Measurements from ENCODE around the gene SDC1. TPM values are rescaled to one million over a fixed set of nuclear protein-coding genes. Genes with fewer than 3 reads are reported as not detected.

Gene SDC1
- total and polyA plus RNA-seq, 2 of the 8 experiments (the other 6 are each of a cell fraction or from before 2014, with no cell fraction given) = 45.3 to 73.3 TPM

DNA sequence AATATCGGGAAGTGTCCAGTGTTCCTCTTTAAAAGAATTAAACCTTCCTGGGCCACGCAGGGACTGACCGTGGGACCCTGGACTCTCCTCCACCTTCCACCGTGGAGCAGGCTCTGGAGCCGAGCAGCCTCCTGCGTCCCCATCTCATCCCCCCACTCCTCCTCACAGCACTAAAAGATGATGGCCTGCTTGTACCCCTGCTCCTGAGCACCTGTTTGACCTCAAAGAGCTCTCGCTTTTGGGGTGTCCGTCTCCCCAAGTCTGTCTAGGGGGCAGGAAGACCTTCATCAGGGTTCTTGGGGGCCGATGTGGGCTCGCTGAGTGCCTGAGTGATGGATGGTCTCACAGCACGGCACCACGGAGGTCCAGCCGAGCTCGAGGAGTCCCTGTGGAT lies 1.2 kb upstream of the SDC1 start:
- FAIRE-seq = no peak
- peak overlapping the region; percentile 98 for H2BK15ac ChIP-seq (ENCODE audit: low read length)
- TF ChIP-seq JUND (IDR thresholded peaks at IDR 0.05; ENCODE audit: low read length) (no peak), SP4 (IDR thresholded peaks at IDR 0.05; ENCODE audit: low read length) (no peak), KDM4A (IDR thresholded peaks at IDR 0.05; ENCODE audit: low read depth, low read length, severe bottlenecking) (no peak), GABPA (IDR thresholded peaks at IDR 0.05; ENCODE audit: borderline replicate concordance, insufficient read depth, low read length) (no peak), ZNF274 (IDR thresholded peaks at IDR 0.05; ENCODE audit: borderline replicate concordance, extremely low read depth, low read length) (no peak), TAF1 (IDR thresholded peaks at IDR 0.05; ENCODE audit: low read depth, low read length) (no peak), SIN3A (conservative IDR thresholded peaks at IDR 0.05 in 1 of 2, IDR thresholded peaks at IDR 0.05 in 1 of 2; ENCODE audit: low read depth in 1 of 2, low read length in 2 of 2) (no peak)
- TF ChIP-seq, protein P1, sequence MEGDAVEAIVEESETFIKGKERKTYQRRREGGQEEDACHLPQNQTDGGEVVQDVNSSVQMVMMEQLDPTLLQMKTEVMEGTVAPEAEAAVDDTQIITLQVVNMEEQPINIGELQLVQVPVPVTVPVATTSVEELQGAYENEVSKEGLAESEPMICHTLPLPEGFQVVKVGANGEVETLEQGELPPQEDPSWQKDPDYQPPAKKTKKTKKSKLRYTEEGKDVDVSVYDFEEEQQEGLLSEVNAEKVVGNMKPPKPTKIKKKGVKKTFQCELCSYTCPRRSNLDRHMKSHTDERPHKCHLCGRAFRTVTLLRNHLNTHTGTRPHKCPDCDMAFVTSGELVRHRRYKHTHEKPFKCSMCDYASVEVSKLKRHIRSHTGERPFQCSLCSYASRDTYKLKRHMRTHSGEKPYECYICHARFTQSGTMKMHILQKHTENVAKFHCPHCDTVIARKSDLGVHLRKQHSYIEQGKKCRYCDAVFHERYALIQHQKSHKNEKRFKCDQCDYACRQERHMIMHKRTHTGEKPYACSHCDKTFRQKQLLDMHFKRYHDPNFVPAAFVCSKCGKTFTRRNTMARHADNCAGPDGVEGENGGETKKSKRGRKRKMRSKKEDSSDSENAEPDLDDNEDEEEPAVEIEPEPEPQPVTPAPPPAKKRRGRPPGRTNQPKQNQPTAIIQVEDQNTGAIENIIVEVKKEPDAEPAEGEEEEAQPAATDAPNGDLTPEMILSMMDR (IDR thresholded peaks at IDR 0.05; ENCODE audit: control extremely low read depth in 1 of 3, insufficient read depth in 1 of 3, low read depth in 1 of 3, low read length in 3 of 3) = no peak
- TF ChIP-seq, protein P2, sequence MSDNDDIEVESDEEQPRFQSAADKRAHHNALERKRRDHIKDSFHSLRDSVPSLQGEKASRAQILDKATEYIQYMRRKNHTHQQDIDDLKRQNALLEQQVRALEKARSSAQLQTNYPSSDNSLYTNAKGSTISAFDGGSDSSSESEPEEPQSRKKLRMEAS (IDR thresholded peaks at IDR 0.05) = no peak

More for the DNA sequence above, 1.2 kb upstream of the SDC1 start:
- no peak overlapping the region for H3K4ac ChIP-seq (replicated peaks; ENCODE audit: insufficient read length, low read depth, low read length)
- H4K5ac ChIP-seq (ENCODE audit: insufficient read length, low read depth, low read length) = peak overlapping the region; percentile 11
- no peak for DNase-seq (ENCODE audit: low read depth in 1 of 2, low spot score in 2 of 2)
- peak overlapping the region; percentile 83 for H4K91ac ChIP-seq (replicated peaks; ENCODE audit: insufficient read length, low read length)
- WGBS, 2 experiments (ENCODE audit: extremely low coverage in 1 of 2, insufficient coverage in 1 of 2, insufficient read length in 1 of 2, insufficient replicate concordance in 2 of 2, low coverage in 1 of 2, low lambda C conversion rate in 2 of 2, missing lambda C conversion rate in 1 of 2) = 91% methylated on average over 14 of the region's 14 CpGs; no CpG with 5 or more reads in 1 of the 2 experiments
- peaks cover 4 to 21% (median 15%) of the 10 kb centered on the region in 4 experiments for H3K4me1 ChIP-seq (replicated peaks in 1 of 4; ENCODE audit: control insufficient read depth in 3 of 4, insufficient read depth in 4 of 4, low read length in 3 of 4)
- H2AK5ac ChIP-seq (ENCODE audit: low read depth, low read length) = no peak overlapping the region
- peak overlapping the region; percentile 90 for H3K18ac ChIP-seq (ENCODE audit: extremely low read depth, low read length)
- H2BK120ac ChIP-seq (replicated peaks; ENCODE audit: low read depth, low read length) = peak overlapping the region; percentile 10
- H2BK5ac ChIP-seq (ENCODE audit: low read depth, low read length) = 0 out of 2 replicates have a peak overlapping the region, but pooled peaks have one; percentile 52
- peak overlapping the region; percentile 90 for H4K8ac ChIP-seq (ENCODE audit: extremely low read depth, insufficient read depth, low read length)
- peaks cover 3 to 4% of the 10 kb centered on the region in 2 experiments for H4K20me1 ChIP-seq (replicated peaks in 1 of 2; ENCODE audit: control insufficient read depth in 1 of 2, insufficient read depth in 2 of 2, low read length in 2 of 2)
- no peak overlapping the region for H3K23ac ChIP-seq (ENCODE audit: insufficient read length)
- CTCF ChIA-PET (ENCODE audit: partially characterized antibody) = interaction anchor here (0.9 to 3.3 kb wide), 32 partner anchors 9 to 293 kb away, joined by 3 to 39 read pairs (median 6); partner anchors contain the start of gene RHOB
- no peak overlapping the region for H3K14ac ChIP-seq (ENCODE audit: insufficient read length)
- H3K4me3 ChIP-seq (ENCODE audit: extremely low read depth in 1 of 4, insufficient read depth in 2 of 4, low read depth in 3 of 4, low read length in 4 of 4) = no peak overlapping the region; a peak in 1 of 8 replicates
- peak overlapping the region; percentile 31; the same call in 1 of the 2 replicates for H2AFZ ChIP-seq (ENCODE audit: low read length)
- no peaks in the 10 kb centered on the region for H3K36me3 ChIP-seq (ENCODE audit: control insufficient read depth in 2 of 4, insufficient read depth in 4 of 4, low read length in 3 of 4)
- H2BK12ac ChIP-seq (ENCODE audit: low read depth, low read length) = peak overlapping the region; percentile 90
- peaks cover 2 to 20% of the 10 kb centered on the region in 2 experiments; a peak in 3 of 4 replicates for H3K79me2 ChIP-seq (ENCODE audit: control insufficient read depth in 1 of 2, insufficient read depth in 2 of 2, low read length in 2 of 2)
- POLR2A ChIA-PET (ENCODE audit: partially characterized antibody) = interaction anchor here (1.0 to 2.1 kb wide), 8 partner anchors 11 to 220 kb away, joined by 3 to 19 read pairs (median 4); partner anchors contain the start of gene RHOB
- H3K27me3 ChIP-seq (replicated peaks in 1 of 4; ENCODE audit: control insufficient read depth in 3 of 4, extremely low read depth in 1 of 4, insufficient read depth in 3 of 4, low read length in 3 of 4) = peaks cover 0 to 7% (median 4%) of the 10 kb centered on the region in 4 experiments; a peak in 4 of 7 replicates
- peak overlapping the region in 1 of 4 experiments; percentile 50; a peak in 1 of 7 replicates for H3K9ac ChIP-seq (replicated peaks in 1 of 4; ENCODE audit: extremely low read depth in 1 of 4, low read depth in 3 of 4, low read length in 3 of 4)
- peak overlapping the region; percentile 66 to 90; a peak in 3 of 4 replicates for H3K4me2 ChIP-seq (ENCODE audit: insufficient read depth in 1 of 2, low read depth in 2 of 2, low read length in 2 of 2)
- H3K56ac ChIP-seq (replicated peaks; ENCODE audit: insufficient read length, low read depth, low read length) = no peak overlapping the region
- H2BK20ac ChIP-seq (ENCODE audit: low read length) = 0 out of 2 replicates have a peak overlapping the region, but pooled peaks have one; percentile 87
- H3K79me1 ChIP-seq (ENCODE audit: low read depth, low read length) = peaks cover 7% of the 10 kb centered on the region; the same call in 1 of the 2 replicates
- peaks cover 7% of the 10 kb centered on the region; the same call in 1 of the 2 replicates for H3K23me2 ChIP-seq (ENCODE audit: low read depth, low read length)
- H3K9me3 ChIP-seq (ENCODE audit: insufficient read depth in 2 of 2, low read depth in 1 of 2, low read length in 1 of 2) = no peaks in the 10 kb centered on the region
- no peak overlapping the region for H3K27ac ChIP-seq (ENCODE audit: low read depth, low read length)
